CD14-positive monocyte (primary cell): ENCODE results near the gene CR2. TPM values are rescaled to one million over a fixed set of nuclear protein-coding genes. Genes with fewer than 3 reads are reported as not detected.

Experiments used
- DNase-seq, 3 donors: peaks; one replicate each; pipeline ENCODE4 v3.0.0-alpha.2; 2011 to 2022
- H2AFZ ChIP-seq: 2 replicates; pipeline ENCODE4 v1.6.0; 2012; ENCODE audit warnings: mild to moderate bottlenecking, low read depth, low read length, inconsistent platforms; ENCODE audit not compliant: insufficient read depth, poor library complexity, severe bottlenecking
- H3K27ac ChIP-seq, 2 donors: 1 replicate in 1 of 2; 2 replicates in 1 of 2; pipeline ENCODE4 v1.5.1; 2012 to 2013; ENCODE audit warnings: low read length in 2 of 2, control low read depth in 1 of 2, inconsistent platforms in 1 of 2, low read depth in 1 of 2, mild to moderate bottlenecking in 1 of 2
- H3K27me3 ChIP-seq, 2 donors: one replicate each; pipeline versions ENCODE4 v1.6.0 to v1.6.1; 2011 to 2013; ENCODE audit warnings: low read length in 2 of 2; ENCODE audit not compliant: control insufficient read depth in 2 of 2, insufficient read depth in 2 of 2
- H3K36me3 ChIP-seq, 2 donors: replicated peaks in 1 of 2; 1 replicate in 1 of 2; 2 replicates in 1 of 2; pipeline versions ENCODE4 v1.5.1 to v1.6.1; 2012 to 2013; ENCODE audit warnings: low read length in 2 of 2, control low read depth in 1 of 2, inconsistent platforms in 1 of 2, mild to moderate bottlenecking in 1 of 2; ENCODE audit not compliant: insufficient read depth in 2 of 2, control insufficient read depth in 1 of 2
- H3K4me1 ChIP-seq, 2 donors: 1 replicate in 1 of 2; 2 replicates in 1 of 2; pipeline versions ENCODE4 v1.5.1 to v1.6.1; 2012 to 2013; ENCODE audit warnings: low read length in 2 of 2, control low read depth in 1 of 2, inconsistent platforms in 1 of 2, mild to moderate bottlenecking in 1 of 2, moderate library complexity in 1 of 2; ENCODE audit not compliant: insufficient read depth in 2 of 2, control insufficient read depth in 1 of 2
- H3K4me2 ChIP-seq: replicated peaks from 2 replicates; pipeline ENCODE3; 2012; ENCODE audit warnings: low read length, moderate library complexity, mild to moderate bottlenecking; ENCODE audit not compliant: poor library complexity, severe bottlenecking; ENCODE audit errors: extremely low read depth
- H3K4me3 ChIP-seq, 3 experiments: fragments of 200-600 bp in 1 of 3; sonication (generic) in 1 of 3; replicated peaks in 1 of 3; 1 replicate in 2 of 3; 2 replicates in 1 of 3; pipeline ENCODE4 v1.5.1; 2011 to 2013; ENCODE audit warnings: low read length in 3 of 3, mild to moderate bottlenecking in 3 of 3, control low read depth in 2 of 3, low read depth in 2 of 3, inconsistent platforms in 1 of 3, moderate library complexity in 1 of 3
- H3K79me2 ChIP-seq: 2 replicates; pipeline ENCODE4 v1.6.0; 2012; ENCODE audit warnings: mild to moderate bottlenecking, control low read depth, inconsistent platforms, low read length, moderate library complexity; ENCODE audit not compliant: insufficient read depth
- H3K9ac ChIP-seq: 2 replicates; pipeline ENCODE4 v1.6.0; 2017; ENCODE audit warnings: low read length, mild to moderate bottlenecking; ENCODE audit not compliant: insufficient read depth, poor library complexity, severe bottlenecking
- H3K9me3 ChIP-seq, 2 donors: replicated peaks in 1 of 2; 1 replicate in 1 of 2; 2 replicates in 1 of 2; pipeline versions ENCODE4 v1.5.1 to v1.6.1; 2012 to 2013; ENCODE audit warnings: low read length in 2 of 2, control low read depth in 1 of 2; ENCODE audit not compliant: control insufficient read depth in 1 of 2, insufficient read depth in 1 of 2
- H4K20me1 ChIP-seq: 2 replicates; pipeline ENCODE4 v1.6.0; 2012; ENCODE audit warnings: mild to moderate bottlenecking, low read length, control low read depth, moderate library complexity; ENCODE audit not compliant: insufficient read depth
- H3K27ac Mint-ChIP-seq, 7 donors: one replicate each; pipeline ENCODE4 v1.8.0; 2020; ENCODE audit warnings: mild to moderate bottlenecking in 7 of 7, mixed read lengths in 7 of 7, moderate library complexity in 6 of 7, inconsistent platforms in 2 of 7
- H3K27me3 Mint-ChIP-seq, 3 donors: one replicate each; pipeline ENCODE4 v1.8.0; 2021 to 2022; ENCODE audit warnings: low read depth in 3 of 3, mild to moderate bottlenecking in 3 of 3, mixed read lengths in 3 of 3, moderate library complexity in 3 of 3, inconsistent platforms in 1 of 3
- H3K36me3 Mint-ChIP-seq, 2 donors: one replicate each; pipeline ENCODE4 v1.8.0; 2020; ENCODE audit warnings: mixed read lengths in 2 of 2, inconsistent platforms in 1 of 2, mild to moderate bottlenecking in 1 of 2
- H3K4me1 Mint-ChIP-seq: one replicate; pipeline ENCODE4 v1.8.0; 2020; ENCODE audit warnings: mild to moderate bottlenecking, mixed read lengths
- H3K4me3 Mint-ChIP-seq, 2 donors: one replicate each; pipeline ENCODE4 v1.8.0; 2020; ENCODE audit warnings: mild to moderate bottlenecking in 2 of 2, mixed read lengths in 2 of 2, moderate library complexity in 1 of 2
- H3K9me3 Mint-ChIP-seq, 7 donors: one replicate each; pipeline ENCODE4 v1.8.0; 2020 to 2022; ENCODE audit warnings: mixed read lengths in 7 of 7, mild to moderate bottlenecking in 6 of 7, moderate library complexity in 6 of 7, inconsistent platforms in 2 of 7
- WGBS: methylation state at CpG from one replicate; pipeline ENCODE4 v1.1.5; 2013; ENCODE audit warnings: missing lambda C conversion rate; ENCODE audit not compliant: insufficient coverage; 5-methylcytosine and 5-hydroxymethylcytosine counted together
- intact Hi-C, 2 donors: fragments of 100-400 bp; cut with micrococcal nuclease; formaldehyde crosslinking; loops; one replicate each; pipeline versions ENCODE4 v1.15.0 to v1.15.1; 2023
- polyA plus RNA-seq, 3 donors: library from polyadenylated mRNA; depleted of rRNA in 1 of 3; unstranded in 2 of 3; stranded (reverse) in 1 of 3; fragments of 300-500 nt in 2 of 3; fragments of >200 nt in 1 of 3; fragmentation: Illumina TruSeq in 2 of 3; gene quantifications; 1 replicate in 2 of 3; 2 replicates in 1 of 3; pipeline ENCODE4 v1.2.3, GENCODE V29; 2012 to 2021
- TF ChIP-seq, protein P1 (sequence below): fragments of 200-600 bp; IDR thresholded peaks from one replicate; pipeline ENCODE4 v1.8.0; 2022; ENCODE audit warnings: antibody characterized with exemption, mild to moderate bottlenecking

CR2 gene
- polyA plus RNA-seq, 3 donors: 0.05 to 0.28 (median 0.08) TPM

DNA sequence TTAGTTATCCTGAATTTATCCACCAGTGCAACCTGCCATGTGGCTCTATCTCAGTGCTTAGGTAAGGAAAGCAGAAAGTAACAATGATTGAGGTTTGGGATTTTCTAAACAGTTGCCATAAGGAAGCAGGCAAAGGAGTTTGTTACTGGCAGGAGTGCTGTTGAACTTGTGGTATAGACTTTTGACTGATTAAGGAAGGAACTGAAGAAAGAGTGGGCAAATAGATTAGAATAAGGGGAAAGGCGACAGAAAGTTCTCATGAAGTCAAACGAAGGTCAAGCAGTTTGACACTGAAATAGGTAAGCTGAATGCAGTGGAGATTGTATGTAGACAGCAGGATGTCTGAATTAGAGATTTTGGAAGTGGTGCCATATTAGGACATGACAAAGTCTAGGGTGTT is 24.2 kb upstream of the CR2 start:
- no peaks in the 10 kb centered on the region for H3K36me3 ChIP-seq
- H3K36me3 Mint-ChIP-seq: no peaks in the 10 kb centered on the region
- no peaks in the 10 kb centered on the region for H4K20me1 ChIP-seq
- H3K4me3 Mint-ChIP-seq: no peak overlapping the region
- no peak overlapping the region for H3K4me2 ChIP-seq
- no peaks in the 10 kb centered on the region for H3K9me3 ChIP-seq
- no peak overlapping the region for H3K27ac ChIP-seq
- H3K4me1 Mint-ChIP-seq: peaks cover 14% of the 10 kb centered on the region
- no peak overlapping the region for H3K4me3 ChIP-seq
- DNase-seq: no peak
- no peak overlapping the region for H2AFZ ChIP-seq
- WGBS: 5% methylated on average over 2 of the region's 2 CpGs
- TF ChIP-seq, protein P1, sequence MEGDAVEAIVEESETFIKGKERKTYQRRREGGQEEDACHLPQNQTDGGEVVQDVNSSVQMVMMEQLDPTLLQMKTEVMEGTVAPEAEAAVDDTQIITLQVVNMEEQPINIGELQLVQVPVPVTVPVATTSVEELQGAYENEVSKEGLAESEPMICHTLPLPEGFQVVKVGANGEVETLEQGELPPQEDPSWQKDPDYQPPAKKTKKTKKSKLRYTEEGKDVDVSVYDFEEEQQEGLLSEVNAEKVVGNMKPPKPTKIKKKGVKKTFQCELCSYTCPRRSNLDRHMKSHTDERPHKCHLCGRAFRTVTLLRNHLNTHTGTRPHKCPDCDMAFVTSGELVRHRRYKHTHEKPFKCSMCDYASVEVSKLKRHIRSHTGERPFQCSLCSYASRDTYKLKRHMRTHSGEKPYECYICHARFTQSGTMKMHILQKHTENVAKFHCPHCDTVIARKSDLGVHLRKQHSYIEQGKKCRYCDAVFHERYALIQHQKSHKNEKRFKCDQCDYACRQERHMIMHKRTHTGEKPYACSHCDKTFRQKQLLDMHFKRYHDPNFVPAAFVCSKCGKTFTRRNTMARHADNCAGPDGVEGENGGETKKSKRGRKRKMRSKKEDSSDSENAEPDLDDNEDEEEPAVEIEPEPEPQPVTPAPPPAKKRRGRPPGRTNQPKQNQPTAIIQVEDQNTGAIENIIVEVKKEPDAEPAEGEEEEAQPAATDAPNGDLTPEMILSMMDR: no peak
- intact Hi-C loops: no loop called here
- H3K9me3 Mint-ChIP-seq: peaks cover 0 to 2% (median 0%) of the 10 kb centered on the region in 7 donors
- no peaks in the 10 kb centered on the region for H3K27me3 ChIP-seq
- H3K27me3 Mint-ChIP-seq: peaks cover 0 to 2% (median 0%) of the 10 kb centered on the region in 3 donors
- no peaks in the 10 kb centered on the region for H3K79me2 ChIP-seq
- no peak overlapping the region for H3K27ac Mint-ChIP-seq
- H3K4me1 ChIP-seq: no peaks in the 10 kb centered on the region
- H3K9ac ChIP-seq: no peak overlapping the region

DNA sequence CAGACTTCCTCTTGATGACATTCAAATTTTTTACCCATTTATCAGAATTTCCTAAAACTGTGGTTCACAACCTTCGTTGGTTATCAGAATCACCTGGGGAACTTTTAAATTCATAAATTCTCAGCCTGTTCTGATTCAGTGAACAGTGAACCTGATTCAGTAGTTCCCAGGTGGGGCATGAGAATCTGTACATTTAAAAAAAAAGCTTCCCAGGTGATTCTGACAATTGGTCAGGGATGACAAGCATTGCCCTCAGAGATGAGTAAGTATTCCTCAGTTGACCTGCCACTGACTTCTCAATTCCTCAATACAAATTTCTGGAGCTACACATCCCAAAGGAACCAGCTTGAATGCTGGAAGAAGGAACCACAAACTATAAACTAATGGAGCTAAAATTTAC is 23.5 kb upstream of the CR2 start:
- no peak for DNase-seq
- Histone ChIP-seq H2AFZ (no peak overlapping the region), H3K9ac (no peak overlapping the region), H3K4me2 (no peak overlapping the region), H3K9me3 (no peaks in the 10 kb centered on the region), H3K36me3 (no peaks in the 10 kb centered on the region), H3K27ac (no peak overlapping the region), H3K27me3 (no peaks in the 10 kb centered on the region), H3K4me3 (no peak overlapping the region), H3K79me2 (no peaks in the 10 kb centered on the region), H4K20me1 (no peaks in the 10 kb centered on the region), H3K4me1 (no peaks in the 10 kb centered on the region)
- Mint-ChIP-seq H3K27me3 (peaks cover 0 to 2% (median 2%) of the 10 kb centered on the region in 3 donors), H3K9me3 (no peaks in the 10 kb centered on the region), H3K27ac (no peak overlapping the region), H3K36me3 (no peaks in the 10 kb centered on the region), H3K4me1 (peaks cover 14% of the 10 kb centered on the region), H3K4me3 (no peak overlapping the region)
- TF ChIP-seq, protein P1: no peak
- 0% methylated on average over 1 of the region's 1 CpG for WGBS
- intact Hi-C loops: no loop called here
